HuH-7 (cell line): Measurements from ENCODE around the gene ALOX15B.

Source experiments
- DNase-seq: peaks from one replicate; pipeline ENCODE4 v3.0.0; 2011; ENCODE audit warnings: low spot score

ALOX15B gene, protein sequence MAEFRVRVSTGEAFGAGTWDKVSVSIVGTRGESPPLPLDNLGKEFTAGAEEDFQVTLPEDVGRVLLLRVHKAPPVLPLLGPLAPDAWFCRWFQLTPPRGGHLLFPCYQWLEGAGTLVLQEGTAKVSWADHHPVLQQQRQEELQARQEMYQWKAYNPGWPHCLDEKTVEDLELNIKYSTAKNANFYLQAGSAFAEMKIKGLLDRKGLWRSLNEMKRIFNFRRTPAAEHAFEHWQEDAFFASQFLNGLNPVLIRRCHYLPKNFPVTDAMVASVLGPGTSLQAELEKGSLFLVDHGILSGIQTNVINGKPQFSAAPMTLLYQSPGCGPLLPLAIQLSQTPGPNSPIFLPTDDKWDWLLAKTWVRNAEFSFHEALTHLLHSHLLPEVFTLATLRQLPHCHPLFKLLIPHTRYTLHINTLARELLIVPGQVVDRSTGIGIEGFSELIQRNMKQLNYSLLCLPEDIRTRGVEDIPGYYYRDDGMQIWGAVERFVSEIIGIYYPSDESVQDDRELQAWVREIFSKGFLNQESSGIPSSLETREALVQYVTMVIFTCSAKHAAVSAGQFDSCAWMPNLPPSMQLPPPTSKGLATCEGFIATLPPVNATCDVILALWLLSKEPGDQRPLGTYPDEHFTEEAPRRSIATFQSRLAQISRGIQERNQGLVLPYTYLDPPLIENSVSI

DNA sequence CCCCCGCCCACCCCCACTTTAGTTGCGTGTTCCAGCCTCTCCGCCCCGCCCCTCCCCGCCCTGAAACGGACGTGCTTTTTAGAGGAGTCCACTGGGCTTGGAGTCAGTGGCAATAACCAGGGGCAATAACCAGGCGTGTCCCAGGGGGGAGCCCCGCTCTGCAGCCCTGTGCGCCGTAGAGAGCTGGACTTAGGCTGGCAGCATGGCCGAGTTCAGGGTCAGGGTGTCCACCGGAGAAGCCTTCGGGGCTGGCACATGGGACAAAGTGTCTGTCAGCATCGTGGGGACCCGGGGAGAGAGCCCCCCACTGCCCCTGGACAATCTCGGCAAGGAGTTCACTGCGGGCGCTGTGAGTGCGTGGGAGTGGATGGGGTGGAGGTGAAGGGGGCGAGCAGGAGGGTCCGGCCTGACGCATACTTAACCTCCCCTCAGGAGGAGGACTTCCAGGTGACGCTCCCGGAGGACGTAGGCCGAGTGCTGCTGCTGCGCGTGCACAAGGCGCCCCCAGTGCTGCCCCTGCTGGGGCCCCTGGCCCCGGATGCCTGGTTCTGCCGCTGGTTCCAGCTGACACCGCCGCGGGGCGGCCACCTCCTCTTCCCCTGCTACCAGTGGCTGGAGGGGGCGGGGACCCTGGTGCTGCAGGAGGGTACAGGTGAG is at the start of gene ALOX15B:
TSS of gene ALOX15B (plus strand) at position 106 of the 657 bp plus-strand sequence. CDS start at position 203, 97 bp downstream.
- no peak for DNase-seq

DNA sequence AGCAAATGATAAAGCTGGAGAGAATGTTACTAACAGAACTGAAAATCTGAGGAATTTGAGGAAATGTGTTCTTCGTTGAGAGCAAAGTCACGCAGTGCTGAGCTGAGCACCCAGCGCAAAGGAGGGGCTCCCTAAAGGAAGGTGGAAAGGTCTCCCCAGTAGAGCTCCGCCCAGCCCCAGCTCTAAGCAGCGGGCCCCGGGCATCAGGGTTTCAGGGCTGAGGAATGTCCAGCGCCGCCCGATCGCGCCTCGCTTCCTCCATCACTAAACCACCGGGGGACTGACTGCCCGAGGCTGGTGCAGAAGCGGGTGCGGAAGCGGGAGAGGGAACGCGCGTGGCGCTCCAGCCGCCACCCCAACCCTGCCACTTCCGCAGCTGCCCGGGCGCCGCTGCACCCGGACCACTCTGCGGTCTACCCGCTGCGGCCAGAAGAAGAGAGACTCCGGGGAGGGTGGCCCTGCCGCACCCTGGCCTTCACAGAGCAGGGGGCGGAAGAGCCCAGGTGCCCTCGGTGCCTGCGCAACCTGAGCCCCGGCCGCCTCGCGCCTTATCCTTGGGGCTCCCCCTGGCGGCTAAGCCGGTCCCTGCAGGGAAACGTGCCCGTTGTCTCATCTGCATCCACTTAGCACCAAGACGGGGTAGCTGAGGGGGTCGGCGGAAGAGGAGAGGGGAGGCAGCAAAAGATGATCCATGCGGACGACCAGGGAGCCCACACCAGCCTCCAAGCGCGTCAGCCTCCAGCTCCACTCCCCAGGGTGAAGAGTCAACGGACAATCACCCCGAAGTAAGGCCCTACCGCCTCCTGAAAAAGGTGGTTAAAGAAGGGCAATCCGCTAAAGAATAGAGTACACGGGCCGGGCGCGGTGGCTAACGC is 48.8 kb upstream of the ALOX15B start:
- peak; percentile 84 for DNase-seq

DNA sequence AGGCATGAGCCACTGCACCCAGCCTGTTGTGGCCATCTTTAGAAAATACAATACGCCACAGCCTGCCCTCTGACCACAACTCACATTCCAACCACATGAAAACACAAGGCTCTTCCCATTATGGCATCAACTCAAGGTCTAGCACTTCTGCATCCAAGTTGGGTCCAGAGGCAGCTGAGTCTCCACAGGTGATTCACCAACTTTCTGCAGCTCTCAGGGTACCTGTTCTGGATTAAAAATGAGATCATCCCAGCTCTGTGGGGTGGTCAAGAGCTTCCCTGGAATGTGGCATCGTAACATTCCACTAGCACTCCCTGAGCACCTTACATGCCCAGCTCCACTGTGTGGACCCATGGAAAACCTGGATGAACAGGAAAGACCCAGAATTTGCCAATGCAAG is 46.3 kb upstream of the ALOX15B start:
- DNase-seq, result no peak

- DNase-seq, result no peak
Observed at GRCh38 chr17:7992924-7993323, 45.9 kb upstream of the ALOX15B start.

DNA sequence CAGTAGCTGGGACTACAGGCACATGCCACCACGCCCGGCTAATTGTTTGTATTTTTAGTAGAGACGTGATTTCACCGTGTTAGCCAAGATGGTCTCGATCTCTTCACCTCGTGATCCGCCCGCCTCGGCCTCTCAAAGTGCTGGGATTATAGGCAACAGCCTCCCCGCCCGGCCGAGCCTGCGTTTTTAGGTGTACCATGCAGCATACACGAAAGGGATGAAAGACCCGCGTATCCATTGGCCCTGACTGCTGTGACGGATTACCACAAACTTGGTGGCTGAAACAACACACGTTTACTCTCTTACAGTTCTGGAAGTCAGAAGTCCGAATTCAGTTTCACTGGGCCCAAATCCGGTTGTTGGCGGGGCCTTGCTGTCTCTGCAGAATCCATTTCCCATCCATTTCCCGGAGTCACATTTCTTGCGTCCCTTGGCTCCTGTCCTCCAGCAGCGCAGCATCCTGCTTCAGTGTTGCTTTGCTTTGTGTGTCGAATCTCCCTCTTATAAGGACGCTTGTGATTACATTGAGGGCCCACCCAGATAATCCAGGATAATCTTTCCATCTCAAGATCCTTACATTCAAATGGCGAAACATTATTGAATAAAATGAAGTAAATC is 44.8 kb upstream of the ALOX15B start:
- DNase-seq, result no peak

DNA sequence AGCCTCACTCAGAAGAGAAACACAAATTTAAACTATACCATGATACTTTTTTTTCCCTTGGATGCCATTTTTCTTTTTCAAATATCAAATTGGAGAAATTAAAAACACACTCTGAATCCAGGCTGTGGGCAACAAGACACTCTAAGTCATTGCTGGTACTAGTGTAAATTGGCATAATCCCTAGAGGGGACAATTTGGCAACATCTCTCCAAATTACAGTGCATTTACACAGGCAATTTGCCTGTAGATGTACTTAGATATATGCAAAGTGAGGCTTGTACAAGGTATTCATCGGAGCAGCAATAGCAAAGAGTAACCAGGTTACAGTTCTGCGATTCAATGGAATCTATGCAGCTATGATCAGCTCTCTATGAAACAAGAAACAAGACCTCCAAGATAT is 43.1 kb upstream of the ALOX15B start:
- DNase-seq, result no peak

DNA sequence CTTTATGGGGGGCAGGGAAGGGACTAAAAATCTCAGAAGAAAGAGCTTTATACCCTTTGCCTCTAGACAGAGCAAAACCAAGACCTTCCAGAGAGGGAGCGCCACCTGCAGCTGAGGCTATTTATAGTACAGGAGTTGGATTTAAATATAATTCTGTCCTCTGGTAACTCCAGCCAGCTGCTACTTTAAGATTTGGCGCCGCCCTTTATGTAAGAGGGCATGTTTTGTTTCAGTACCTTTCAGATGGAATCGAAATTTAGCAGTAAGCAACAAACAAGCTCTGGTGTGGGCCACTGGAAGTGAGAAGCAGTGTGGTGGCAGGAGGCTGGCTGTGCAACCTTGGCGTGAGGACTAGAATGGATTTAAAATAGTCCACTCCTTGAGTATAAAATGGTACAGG is 41.7 kb upstream of the ALOX15B start:
- DNase-seq, result peak; percentile 45

GRCh38 chr17:8001976-8002720 is 36.7 kb upstream of the ALOX15B start, which contains the start of gene GUCY2D:
TSS of gene GUCY2D (plus strand) at chr17:8002615. CDS start at chr17:8003048, 433 bp downstream.
- no peak for DNase-seq

GRCh38 chr17:8002721-8003593 is 35.9 kb upstream of the ALOX15B start:
- no peak for DNase-seq

DNA sequence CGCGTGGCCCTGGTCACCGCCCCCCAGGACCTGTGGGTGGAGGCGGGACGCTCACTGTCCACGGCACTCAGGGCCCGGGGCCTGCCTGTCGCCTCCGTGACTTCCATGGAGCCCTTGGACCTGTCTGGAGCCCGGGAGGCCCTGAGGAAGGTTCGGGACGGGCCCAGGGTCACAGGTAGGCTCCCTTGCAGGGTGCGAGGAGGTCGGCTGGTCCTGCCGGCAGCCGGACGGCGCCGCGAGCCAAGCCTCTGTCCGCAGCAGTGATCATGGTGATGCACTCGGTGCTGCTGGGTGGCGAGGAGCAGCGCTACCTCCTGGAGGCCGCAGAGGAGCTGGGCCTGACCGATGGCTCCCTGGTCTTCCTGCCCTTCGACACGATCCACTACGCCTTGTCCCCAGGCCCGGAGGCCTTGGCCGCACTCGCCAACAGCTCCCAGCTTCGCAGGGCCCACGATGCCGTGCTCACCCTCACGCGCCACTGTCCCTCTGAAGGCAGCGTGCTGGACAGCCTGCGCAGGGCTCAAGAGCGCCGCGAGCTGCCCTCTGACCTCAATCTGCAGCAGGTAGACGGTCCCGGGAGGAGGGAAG is 35.2 kb upstream of the ALOX15B start:
- no peak for DNase-seq

GRCh38 chr17:8004899-8005298 is 34.0 kb upstream of the ALOX15B start:
- DNase-seq, result no peak

- no peak for DNase-seq
Observed at GRCh38 chr17:8005357-8005756, 33.5 kb upstream of the ALOX15B start.

DNA sequence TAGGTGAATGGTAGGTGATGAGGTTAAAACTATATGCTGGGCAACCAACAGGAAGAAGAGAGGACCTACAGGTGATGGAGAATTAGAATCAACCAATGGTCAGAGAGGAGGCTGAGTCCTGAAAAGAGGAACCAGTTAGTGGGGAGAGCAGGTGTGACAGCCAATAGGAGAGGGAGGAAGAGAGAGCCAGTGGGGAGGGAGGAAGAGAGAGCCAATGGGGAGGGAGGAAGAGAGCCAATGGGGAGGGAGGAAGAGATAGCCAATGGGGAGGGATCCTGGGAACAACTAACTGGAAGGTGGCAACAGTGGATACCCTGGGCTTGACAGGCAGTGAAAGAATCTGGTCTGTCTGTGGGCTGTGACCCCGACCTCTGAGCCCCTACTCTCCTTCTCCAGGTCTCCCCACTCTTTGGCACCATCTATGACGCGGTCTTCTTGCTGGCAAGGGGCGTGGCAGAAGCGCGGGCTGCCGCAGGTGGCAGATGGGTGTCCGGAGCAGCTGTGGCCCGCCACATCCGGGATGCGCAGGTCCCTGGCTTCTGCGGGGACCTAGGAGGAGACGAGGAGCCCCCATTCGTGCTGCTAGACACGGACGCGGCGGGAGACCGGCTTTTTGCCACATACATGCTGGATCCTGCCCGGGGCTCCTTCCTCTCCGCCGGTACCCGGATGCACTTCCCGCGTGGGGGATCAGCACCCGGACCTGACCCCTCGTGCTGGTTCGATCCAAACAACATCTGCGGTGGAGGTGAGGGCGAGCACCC is 32.7 kb upstream of the ALOX15B start:
- no peak for DNase-seq

- DNase-seq, result no peak
Observed at GRCh38 chr17:8006836-8007680, 31.8 kb upstream of the ALOX15B start.

DNA sequence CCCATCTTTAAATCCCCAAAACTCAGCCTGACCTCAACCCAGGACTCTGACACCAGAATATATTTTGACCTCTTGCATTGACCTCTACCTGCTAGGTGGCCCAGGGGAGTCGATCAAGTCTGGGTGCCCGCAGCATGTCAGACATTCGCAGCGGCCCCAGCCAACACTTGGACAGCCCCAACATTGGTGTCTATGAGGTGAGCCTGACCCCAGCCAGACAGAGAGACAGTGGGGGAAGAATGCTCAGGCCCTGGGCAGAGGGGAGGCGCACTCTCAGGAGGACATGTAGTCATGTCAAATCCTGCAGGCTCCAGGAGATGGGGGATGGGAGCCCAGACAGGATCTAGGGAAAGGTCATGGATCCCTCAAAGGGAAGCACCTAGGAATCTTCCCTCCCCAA is 31.0 kb upstream of the ALOX15B start:
- no peak for DNase-seq

- DNase-seq, result no peak
Observed at GRCh38 chr17:8012045-8012580, 26.7 kb upstream of the ALOX15B start.

GRCh38 chr17:8012996-8013640 is 25.7 kb upstream of the ALOX15B start:
- no peak for DNase-seq
